Trophoblast cell (in vitro differentiated cells and primary cell): ENCODE data around the gene PLPP7.

Source experiments
- DNase-seq, 2 donors: peaks; one replicate each; pipeline ENCODE4 v3.0.0-alpha.2; 2016
- H2AFZ ChIP-seq: 2 replicates; pipeline ENCODE4 v1.6.1; 2013; ENCODE audit warnings: low read length, moderate library complexity, mild to moderate bottlenecking; ENCODE audit not compliant: insufficient read depth, poor library complexity
- H2AK5ac ChIP-seq: 2 replicates; pipeline ENCODE4 v1.6.1; 2013; ENCODE audit warnings: mild to moderate bottlenecking, low read length
- H2BK120ac ChIP-seq: 2 replicates; pipeline ENCODE4 v1.6.1; 2013; ENCODE audit warnings: low read length, mild to moderate bottlenecking, moderate library complexity; ENCODE audit not compliant: insufficient read depth, poor library complexity
- H2BK12ac ChIP-seq: 2 replicates; pipeline ENCODE4 v1.6.1; 2013; ENCODE audit warnings: mild to moderate bottlenecking, low read length, moderate library complexity
- H2BK5ac ChIP-seq: 2 replicates; pipeline ENCODE4 v1.6.1; 2013; ENCODE audit warnings: low read length, low read depth, moderate library complexity, mild to moderate bottlenecking; ENCODE audit not compliant: poor library complexity
- H3K14ac ChIP-seq: 2 replicates; pipeline ENCODE4 v1.6.1; 2013; ENCODE audit warnings: mild to moderate bottlenecking, low read length
- H3K18ac ChIP-seq: 2 replicates; pipeline ENCODE4 v1.6.1; 2013; ENCODE audit warnings: mild to moderate bottlenecking, low read length
- H3K23ac ChIP-seq: 2 replicates; pipeline ENCODE4 v1.6.1; 2013; ENCODE audit warnings: low read length
- H3K27ac ChIP-seq: 2 replicates; pipeline ENCODE4 v1.5.1; 2013; ENCODE audit warnings: low read depth, mild to moderate bottlenecking, inconsistent platforms, low read length, moderate library complexity
- H3K27me3 ChIP-seq: 2 replicates; pipeline ENCODE4 v1.6.1; 2013; ENCODE audit warnings: inconsistent platforms, mild to moderate bottlenecking, low read length, moderate library complexity; ENCODE audit not compliant: insufficient read depth
- H3K36me3 ChIP-seq, 2 experiments: 1 replicate in 1 of 2; 2 replicates in 1 of 2; pipeline ENCODE4 v1.6.1; 2013; ENCODE audit warnings: low read length in 2 of 2, mild to moderate bottlenecking in 2 of 2, moderate library complexity in 1 of 2; ENCODE audit not compliant: insufficient read depth in 2 of 2, control insufficient read depth in 1 of 2
- H3K4ac ChIP-seq: 2 replicates; pipeline ENCODE4 v1.6.1; 2013; ENCODE audit warnings: low read depth, mild to moderate bottlenecking, low read length, moderate library complexity
- H3K4me1 ChIP-seq, 2 experiments: 1 replicate in 1 of 2; 2 replicates in 1 of 2; pipeline ENCODE4 v1.6.1; 2013; ENCODE audit warnings: low read length in 2 of 2, mild to moderate bottlenecking in 2 of 2, moderate library complexity in 1 of 2; ENCODE audit not compliant: insufficient read depth in 2 of 2, control insufficient read depth in 1 of 2
- H3K4me2 ChIP-seq: 2 replicates; pipeline ENCODE4 v1.6.1; 2013; ENCODE audit warnings: inconsistent platforms, mild to moderate bottlenecking, low read length, moderate library complexity
- H3K4me3 ChIP-seq: 2 replicates; pipeline ENCODE4 v1.5.1; 2013; ENCODE audit warnings: mild to moderate bottlenecking, low read depth, low read length, inconsistent platforms
- H3K79me1 ChIP-seq: one replicate; pipeline ENCODE4 v1.6.1; 2013; ENCODE audit warnings: low read length
- H3K79me2 ChIP-seq: 2 replicates; pipeline ENCODE4 v1.6.1; 2013; ENCODE audit warnings: low read length, mild to moderate bottlenecking; ENCODE audit not compliant: control insufficient read depth, insufficient read depth, poor library complexity
- H3K9ac ChIP-seq: 2 replicates; pipeline ENCODE4 v1.6.1; 2013; ENCODE audit warnings: mild to moderate bottlenecking, low read length
- H3K9me3 ChIP-seq: 2 replicates; pipeline ENCODE4 v1.6.1; 2013; ENCODE audit warnings: low read depth, mild to moderate bottlenecking, control low read depth, inconsistent platforms, low read length; ENCODE audit not compliant: insufficient read depth
- H4K12ac ChIP-seq: 2 replicates; pipeline ENCODE4 v1.6.1; 2013; ENCODE audit warnings: low read depth, mild to moderate bottlenecking, low read length, moderate library complexity
- H4K8ac ChIP-seq: 2 replicates; pipeline ENCODE4 v1.6.1; 2013; ENCODE audit warnings: low read depth, mild to moderate bottlenecking, low read length, moderate library complexity
- H4K91ac ChIP-seq: one replicate; pipeline ENCODE4 v1.6.1; 2013; ENCODE audit warnings: low read depth, mild to moderate bottlenecking, low read length, moderate library complexity
- WGBS: extraction: QIAGEN DNeasy Blood & Tissue Kit; methylation state at CpG from one replicate; pipeline ENCODE4 v1.1.7; 2013; ENCODE audit warnings: missing lambda C conversion rate; ENCODE audit not compliant: insufficient read length, insufficient coverage; ENCODE audit errors: extremely low coverage; 5-methylcytosine and 5-hydroxymethylcytosine counted together

PLPP7 gene

DNA sequence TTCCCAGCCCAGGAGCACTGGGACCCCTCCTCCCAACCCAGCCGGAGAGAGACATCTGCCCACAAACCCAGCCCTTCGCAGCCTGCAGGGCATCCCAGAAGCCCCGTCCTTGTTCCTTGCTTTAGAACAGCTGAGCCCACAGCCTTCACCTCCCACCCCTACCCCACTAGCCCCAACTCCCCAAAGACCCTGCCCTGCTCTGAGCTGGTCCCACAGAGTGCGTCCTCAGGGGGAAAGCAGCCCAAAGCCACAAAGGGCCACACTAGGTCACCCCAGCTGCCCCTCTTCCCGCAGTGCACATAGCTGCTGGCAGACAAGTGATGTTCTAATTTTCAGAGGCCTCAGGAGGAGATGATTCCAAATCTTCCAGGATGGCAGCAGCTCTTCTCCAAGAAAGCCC is 8.8 kb downstream of the PLPP7 start:
- H3K4me2 ChIP-seq, result no peak overlapping the region
- H3K4me1 ChIP-seq, result no peaks in the 10 kb centered on the region
- no peak overlapping the region for H2AK5ac ChIP-seq
- no peaks in the 10 kb centered on the region for H3K79me1 ChIP-seq
- H3K23ac ChIP-seq, result no peak overlapping the region
- no peaks in the 10 kb centered on the region for H3K27me3 ChIP-seq
- H2AFZ ChIP-seq, result no peak overlapping the region
- no peak overlapping the region for H2BK12ac ChIP-seq
- no peak overlapping the region for H3K4ac ChIP-seq
- H4K91ac ChIP-seq, result no peak overlapping the region
- H2BK120ac ChIP-seq, result no peak overlapping the region
- WGBS, result no CpG with 5 or more reads among the region's 5 CpGs
- no peak overlapping the region for H3K4me3 ChIP-seq
- no peak for DNase-seq
- H3K36me3 ChIP-seq, result no peaks in the 10 kb centered on the region
- H2BK5ac ChIP-seq, result no peak overlapping the region
- H3K9ac ChIP-seq, result no peak overlapping the region
- no peak overlapping the region for H3K27ac ChIP-seq
- H4K12ac ChIP-seq, result no peak overlapping the region
- no peak overlapping the region for H4K8ac ChIP-seq
- H3K79me2 ChIP-seq, result no peaks in the 10 kb centered on the region
- H3K14ac ChIP-seq, result no peak overlapping the region
- H3K18ac ChIP-seq, result no peak overlapping the region
- H3K9me3 ChIP-seq, result peaks cover 4% of the 10 kb centered on the region

- no peak overlapping the region for H2BK5ac ChIP-seq
- DNase-seq, result no peak
- H2BK12ac ChIP-seq, result no peak overlapping the region
- H3K9ac ChIP-seq, result no peak overlapping the region
- H3K4me3 ChIP-seq, result no peak overlapping the region
- no peak overlapping the region for H4K91ac ChIP-seq
- no peak overlapping the region for H4K8ac ChIP-seq
- no peaks in the 10 kb centered on the region for H3K36me3 ChIP-seq
- no peak overlapping the region for H3K4ac ChIP-seq
- no peak overlapping the region for H3K4me2 ChIP-seq
- H3K14ac ChIP-seq, result no peak overlapping the region
- H3K18ac ChIP-seq, result no peak overlapping the region
- WGBS, result no CpG with 5 or more reads among the region's 12 CpGs
- H3K79me1 ChIP-seq, result no peaks in the 10 kb centered on the region
- no peak overlapping the region for H2AK5ac ChIP-seq
- peaks cover 4% of the 10 kb centered on the region for H3K9me3 ChIP-seq
- H3K79me2 ChIP-seq, result no peaks in the 10 kb centered on the region
- H3K27me3 ChIP-seq, result no peaks in the 10 kb centered on the region
- H2AFZ ChIP-seq, result no peak overlapping the region
- H4K12ac ChIP-seq, result no peak overlapping the region
- H3K27ac ChIP-seq, result no peak overlapping the region
- H2BK120ac ChIP-seq, result no peak overlapping the region
- H3K23ac ChIP-seq, result no peak overlapping the region
- no peaks in the 10 kb centered on the region for H3K4me1 ChIP-seq
Observed at GRCh38 chr9:131298816-131299215, 9.3 kb downstream of the PLPP7 start.

DNA sequence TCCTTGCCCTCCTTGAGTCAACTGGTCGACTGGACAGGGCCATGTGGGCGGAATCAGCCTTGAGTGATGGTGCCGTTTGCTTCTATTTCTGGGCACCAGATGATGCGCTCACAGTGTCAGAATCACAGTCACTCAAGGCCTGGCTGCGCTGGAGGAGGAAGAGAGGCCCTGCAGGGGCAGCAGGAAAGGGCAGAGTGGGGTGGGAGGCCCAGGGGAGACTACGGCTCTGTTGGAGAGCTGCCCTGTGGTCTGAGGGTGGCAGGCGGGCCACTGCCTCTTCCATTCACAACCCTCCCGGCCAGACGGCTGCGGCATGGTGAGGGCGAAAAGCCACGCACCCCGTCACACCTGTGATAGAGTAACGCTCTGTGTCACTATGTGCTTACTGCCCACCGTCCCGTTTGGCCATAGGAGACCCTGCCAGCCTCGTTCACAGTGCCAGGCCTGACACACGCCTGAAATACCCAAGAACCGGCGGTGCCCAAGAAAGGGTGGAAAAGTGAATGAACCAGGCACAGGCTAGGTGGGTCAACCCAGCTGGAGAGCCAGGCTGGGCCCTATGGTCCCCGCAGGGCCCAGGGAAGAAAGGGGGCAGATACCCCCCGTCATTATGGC is 9.9 kb downstream of the PLPP7 start:
- Histone ChIP-seq H3K23ac (no peak overlapping the region), H3K27me3 (no peaks in the 10 kb centered on the region), H3K79me1 (peaks cover 2% of the 10 kb centered on the region), H3K36me3 (no peaks in the 10 kb centered on the region), H3K9me3 (peaks cover 4% of the 10 kb centered on the region), H2AK5ac (no peak overlapping the region), H3K14ac (no peak overlapping the region), H3K9ac (no peak overlapping the region), H2BK5ac (no peak overlapping the region), H3K79me2 (no peaks in the 10 kb centered on the region), H4K8ac (no peak overlapping the region), H3K4me3 (no peak overlapping the region), H3K4me2 (no peak overlapping the region), H2AFZ (no peak overlapping the region), H3K18ac (no peak overlapping the region), H2BK12ac (no peak overlapping the region), H4K12ac (no peak overlapping the region), H4K91ac (no peak overlapping the region), H3K27ac (no peak overlapping the region), H3K4me1 (peaks cover 3 to 4% of the 10 kb centered on the region in 2 experiments), H3K4ac (no peak overlapping the region), H2BK120ac (no peak overlapping the region)
- no CpG with 5 or more reads among the region's 22 CpGs for WGBS
- no peak for DNase-seq

GRCh38 chr9:131299961-131300347 is 10.4 kb downstream of the PLPP7 start:
- Histone ChIP-seq H3K9me3 (peaks cover 4% of the 10 kb centered on the region), H3K4me3 (no peak overlapping the region), H4K8ac (no peak overlapping the region), H3K4ac (no peak overlapping the region), H3K9ac (no peak overlapping the region), H3K14ac (no peak overlapping the region), H2BK120ac (no peak overlapping the region), H2BK12ac (no peak overlapping the region), H3K27me3 (no peaks in the 10 kb centered on the region), H3K4me2 (no peak overlapping the region), H3K18ac (no peak overlapping the region), H4K91ac (no peak overlapping the region), H2AK5ac (no peak overlapping the region), H3K4me1 (peaks cover 6 to 9% of the 10 kb centered on the region in 2 experiments), H4K12ac (no peak overlapping the region), H3K23ac (no peak overlapping the region), H3K79me2 (no peaks in the 10 kb centered on the region), H2BK5ac (no peak overlapping the region), H3K79me1 (peaks cover 2% of the 10 kb centered on the region), H3K36me3 (no peaks in the 10 kb centered on the region), H2AFZ (no peak overlapping the region), H3K27ac (no peak overlapping the region)
- no peak for DNase-seq
- no CpG with 5 or more reads among the region's 5 CpGs for WGBS
